ENCODE measurements around the gene LRRC8B.

DNA sequence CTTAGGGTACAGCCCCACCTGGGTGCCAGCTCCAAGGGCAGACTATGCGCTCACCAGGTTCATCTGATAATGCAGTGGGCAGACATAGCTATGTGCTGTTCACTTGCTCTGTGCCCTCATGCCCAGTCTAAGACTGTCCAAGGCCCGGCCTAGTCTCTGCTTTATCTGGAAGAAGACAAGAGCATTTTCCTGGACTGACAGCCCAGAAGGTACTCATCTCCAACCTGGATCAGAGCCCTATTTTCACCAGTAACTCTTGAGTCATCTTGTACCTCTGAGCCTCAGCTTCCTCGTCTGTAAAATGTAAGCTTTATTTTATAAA, 79.7 kb downstream of the LRRC8B start:
- TF ChIP-seq TOX (CRISPR knock-in tag; IDR thresholded peaks at IDR 0.05; ENCODE audit: borderline replicate concordance) (no peak), CSDC2 (CRISPR knock-in tag; IDR thresholded peaks at IDR 0.05) (no peak), PATZ1 (CRISPR knock-in tag; IDR thresholded peaks at IDR 0.05; ENCODE audit: borderline replicate concordance) (no peak)
- TF ChIP-seq, protein P1, sequence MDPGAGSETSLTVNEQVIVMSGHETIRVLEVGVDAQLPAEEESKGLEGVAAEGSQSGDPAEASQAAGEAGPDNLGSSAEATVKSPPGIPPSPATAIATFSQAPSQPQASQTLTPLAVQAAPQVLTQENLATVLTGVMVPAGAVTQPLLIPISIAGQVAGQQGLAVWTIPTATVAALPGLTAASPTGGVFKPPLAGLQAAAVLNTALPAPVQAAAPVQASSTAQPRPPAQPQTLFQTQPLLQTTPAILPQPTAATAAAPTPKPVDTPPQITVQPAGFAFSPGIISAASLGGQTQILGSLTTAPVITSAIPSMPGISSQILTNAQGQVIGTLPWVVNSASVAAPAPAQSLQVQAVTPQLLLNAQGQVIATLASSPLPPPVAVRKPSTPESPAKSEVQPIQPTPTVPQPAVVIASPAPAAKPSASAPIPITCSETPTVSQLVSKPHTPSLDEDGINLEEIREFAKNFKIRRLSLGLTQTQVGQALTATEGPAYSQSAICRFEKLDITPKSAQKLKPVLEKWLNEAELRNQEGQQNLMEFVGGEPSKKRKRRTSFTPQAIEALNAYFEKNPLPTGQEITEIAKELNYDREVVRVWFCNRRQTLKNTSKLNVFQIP (CRISPR knock-in tag; IDR thresholded peaks at IDR 0.05; ENCODE audit: borderline replicate concordance, low read depth) = no peak

All from SK-N-SH treated with all-trans-retinoic acid at 6 μM for 48 hours (cell line).